ENCODE measurements around the gene VPS35L.
"Not testable (repeated sequence)": the region's sequence is repeated elsewhere in the genome, so short reads cannot be mapped to it uniquely, and the experiment has no call there.

The VPS35L gene

GRCh38 chr16:19708296-19709205 is 153.0 kb downstream of the VPS35L start:
- no peak for ATAC-seq (replicated peaks; ENCODE audit: extremely low read depth, poor library complexity, severe bottlenecking)
- Mint-ChIP-seq H3K4me3 (no peak overlapping the region), H3K27me3 (no peaks in the 10 kb centered on the region), H3K4me1 (peaks cover 13% of the 10 kb centered on the region), H3K9me3 (no peaks in the 10 kb centered on the region), H3K36me3 (ENCODE audit: insufficient read depth) (peaks cover 18% of the 10 kb centered on the region), H3K27ac (ENCODE audit: low read depth) (peak overlapping the region; percentile 73)
- DNase-seq (ENCODE audit: low spot score in 2 of 2) = no peak

GRCh38 chr16:19709381-19710136 is 154.1 kb downstream of the VPS35L start:
- H3K4me3 Mint-ChIP-seq = no peak overlapping the region
- H3K36me3 Mint-ChIP-seq (ENCODE audit: insufficient read depth) = peaks cover 24% of the 10 kb centered on the region
- H3K27ac Mint-ChIP-seq (ENCODE audit: low read depth) = peak overlapping the region; percentile 73
- no peaks in the 10 kb centered on the region for H3K27me3 Mint-ChIP-seq
- no peak for ATAC-seq (replicated peaks; ENCODE audit: extremely low read depth, poor library complexity, severe bottlenecking)
- H3K9me3 Mint-ChIP-seq = no peaks in the 10 kb centered on the region
- peaks cover 15% of the 10 kb centered on the region for H3K4me1 Mint-ChIP-seq
- no peak for DNase-seq (ENCODE audit: low spot score in 2 of 2)

GRCh38 chr16:19710191-19710908 is 154.8 kb downstream of the VPS35L start:
- ATAC-seq (replicated peaks; ENCODE audit: extremely low read depth, poor library complexity, severe bottlenecking) = no peak
- no peak for DNase-seq (ENCODE audit: low spot score in 2 of 2)
- H3K9me3 Mint-ChIP-seq = no peaks in the 10 kb centered on the region
- H3K27ac Mint-ChIP-seq (ENCODE audit: low read depth) = no peak overlapping the region
- H3K27me3 Mint-ChIP-seq = no peaks in the 10 kb centered on the region
- H3K4me1 Mint-ChIP-seq = peaks cover 19% of the 10 kb centered on the region
- H3K4me3 Mint-ChIP-seq = no peak overlapping the region
- H3K36me3 Mint-ChIP-seq (ENCODE audit: insufficient read depth) = peaks cover 22% of the 10 kb centered on the region

DNA sequence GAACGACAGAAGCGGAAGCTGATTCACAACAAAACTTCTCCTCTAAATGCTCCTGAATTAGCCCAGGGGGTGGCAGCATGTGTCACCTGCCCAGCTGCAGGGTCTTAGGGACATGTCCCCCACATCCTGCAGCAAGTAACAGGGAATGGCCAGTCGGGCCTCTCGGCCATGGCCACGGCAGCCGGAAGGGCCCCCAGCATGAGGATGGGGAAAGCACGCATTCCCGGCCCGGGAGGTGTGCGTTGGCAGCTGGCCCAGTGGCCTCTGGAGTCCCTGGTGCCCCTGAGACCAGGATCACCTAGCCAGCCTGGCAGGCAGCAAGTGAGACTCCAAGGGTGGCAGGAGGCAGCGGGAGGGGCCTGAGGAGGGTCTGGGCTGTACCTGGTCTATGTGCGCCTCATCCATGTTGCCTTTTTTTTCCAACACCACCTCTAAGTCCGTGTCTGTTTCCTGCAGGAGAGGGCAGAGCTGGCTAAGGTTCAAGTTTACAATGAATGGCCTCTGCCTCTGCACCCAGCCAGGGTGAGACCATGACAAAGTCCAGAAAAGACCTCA is 155.6 kb downstream of the VPS35L start:
- H3K4me1 Mint-ChIP-seq = peaks cover 22% of the 10 kb centered on the region
- no peak overlapping the region for H3K4me3 Mint-ChIP-seq
- H3K9me3 Mint-ChIP-seq = no peaks in the 10 kb centered on the region
- peaks cover 23% of the 10 kb centered on the region for H3K36me3 Mint-ChIP-seq (ENCODE audit: insufficient read depth)
- no peak overlapping the region for H3K27ac Mint-ChIP-seq (ENCODE audit: low read depth)
- ATAC-seq (replicated peaks; ENCODE audit: extremely low read depth, poor library complexity, severe bottlenecking) (no peak), DNase-seq (ENCODE audit: low spot score in 2 of 2) (no peak)
- no peaks in the 10 kb centered on the region for H3K27me3 Mint-ChIP-seq

DNA sequence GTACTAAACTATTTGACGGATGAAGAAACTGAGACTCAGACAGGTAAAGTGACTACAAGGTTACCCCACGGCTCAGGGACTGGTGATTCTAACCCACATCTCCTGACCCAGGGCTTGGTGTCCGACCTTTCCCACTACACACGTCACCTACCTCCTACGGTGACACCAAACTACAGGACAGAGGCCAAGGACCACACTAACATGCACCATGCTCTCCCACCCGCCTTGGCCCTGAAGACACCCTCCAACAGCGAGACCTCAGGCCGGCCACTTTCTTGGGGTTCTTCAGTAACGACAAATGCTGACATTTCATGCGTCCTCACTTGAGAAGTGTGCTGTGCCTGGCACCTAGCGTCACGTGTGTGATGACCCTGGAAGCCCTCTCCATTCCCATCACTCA is 156.1 kb downstream of the VPS35L start:
- peaks cover 23% of the 10 kb centered on the region for H3K36me3 Mint-ChIP-seq (ENCODE audit: insufficient read depth)

GRCh38 chr16:19712418-19713058 is 157.0 kb downstream of the VPS35L start:
- Mint-ChIP-seq H3K9me3 (no peaks in the 10 kb centered on the region), H3K27ac (ENCODE audit: low read depth) (no peak overlapping the region), H3K36me3 (ENCODE audit: insufficient read depth) (peaks cover 20% of the 10 kb centered on the region), H3K4me1 (peaks cover 36% of the 10 kb centered on the region), H3K4me3 (no peak overlapping the region), H3K27me3 (no peaks in the 10 kb centered on the region)
- DNase-seq (ENCODE audit: low spot score in 2 of 2) (no peak), ATAC-seq (replicated peaks; ENCODE audit: extremely low read depth, poor library complexity, severe bottlenecking) (no peak)

More for the DNA sequence above, 156.1 kb downstream of the VPS35L start:
- no peaks in the 10 kb centered on the region for H3K27me3 Mint-ChIP-seq
- peaks cover 27% of the 10 kb centered on the region for H3K4me1 Mint-ChIP-seq
- H3K27ac Mint-ChIP-seq (ENCODE audit: low read depth) = peak overlapping the region; percentile 20
- no peaks in the 10 kb centered on the region for H3K9me3 Mint-ChIP-seq
- no peak for ATAC-seq (replicated peaks; ENCODE audit: extremely low read depth, poor library complexity, severe bottlenecking)
- H3K4me3 Mint-ChIP-seq = no peak overlapping the region
- DNase-seq (ENCODE audit: low spot score in 2 of 2) = no peak

DNA sequence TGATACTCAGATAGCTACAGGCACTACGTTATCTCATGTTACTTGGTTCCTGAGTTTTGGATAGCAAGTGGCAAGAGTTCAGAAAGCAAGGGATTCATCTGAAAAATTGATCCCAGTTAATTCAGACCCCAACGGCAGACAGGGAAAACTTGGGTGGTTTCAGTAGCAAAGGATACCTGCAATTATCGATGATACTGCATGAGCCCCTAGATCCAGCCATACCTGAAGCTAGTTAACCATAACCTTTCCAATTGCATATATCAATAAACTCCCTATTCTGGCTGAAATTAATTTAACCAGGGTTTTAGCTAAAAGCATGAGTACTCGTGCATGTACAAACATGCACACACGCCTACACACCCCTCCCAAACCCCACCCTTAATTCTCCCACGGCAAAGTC is 158.2 kb downstream of the VPS35L start:
- Mint-ChIP-seq H3K36me3 (ENCODE audit: insufficient read depth) (peaks cover 30% of the 10 kb centered on the region), H3K9me3 (no peaks in the 10 kb centered on the region), H3K27ac (ENCODE audit: low read depth) (no peak overlapping the region), H3K4me3 (no peak overlapping the region), H3K27me3 (no peaks in the 10 kb centered on the region), H3K4me1 (peaks cover 37% of the 10 kb centered on the region)
- no peak for ATAC-seq (replicated peaks; ENCODE audit: extremely low read depth, poor library complexity, severe bottlenecking)
- no peak for DNase-seq (ENCODE audit: low spot score in 2 of 2)

DNA sequence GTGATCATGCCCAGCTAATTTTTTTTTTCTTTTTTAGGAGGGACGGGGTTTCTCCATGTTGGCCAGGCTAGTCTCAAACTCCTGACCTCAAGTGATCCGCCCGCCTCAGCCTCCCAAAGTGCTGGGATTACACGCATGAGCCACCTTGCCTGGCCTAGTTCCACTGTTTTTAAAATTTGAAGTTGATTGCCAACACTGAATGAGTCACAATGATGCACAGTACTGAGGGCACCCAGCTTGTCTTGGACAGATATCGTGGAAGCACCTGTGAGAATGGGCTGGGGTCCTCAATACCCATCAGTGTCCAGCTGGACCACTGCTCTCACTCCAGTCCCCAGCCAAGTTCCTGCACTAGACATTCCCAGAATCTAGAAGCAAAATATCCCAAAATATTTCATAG is 160.1 kb downstream of the VPS35L start:
- ATAC-seq (replicated peaks; ENCODE audit: extremely low read depth, poor library complexity, severe bottlenecking) = no peak
- no peak overlapping the region for H3K27ac Mint-ChIP-seq (ENCODE audit: low read depth)
- H3K9me3 Mint-ChIP-seq = no peaks in the 10 kb centered on the region
- H3K4me3 Mint-ChIP-seq = no peak overlapping the region
- peaks cover 26% of the 10 kb centered on the region for H3K36me3 Mint-ChIP-seq (ENCODE audit: insufficient read depth)
- DNase-seq (ENCODE audit: low spot score in 2 of 2) = no peak
- peaks cover 29% of the 10 kb centered on the region for H3K4me1 Mint-ChIP-seq
- H3K27me3 Mint-ChIP-seq = no peaks in the 10 kb centered on the region

- Mint-ChIP-seq H3K27ac (ENCODE audit: low read depth) (no peak overlapping the region), H3K27me3 (no peaks in the 10 kb centered on the region), H3K9me3 (no peaks in the 10 kb centered on the region), H3K36me3 (ENCODE audit: insufficient read depth) (peaks cover 26% of the 10 kb centered on the region), H3K4me3 (peak overlapping the region; percentile 33), H3K4me1 (peaks cover 29% of the 10 kb centered on the region)
- ATAC-seq (replicated peaks; ENCODE audit: extremely low read depth, poor library complexity, severe bottlenecking) = no peak
- DNase-seq (ENCODE audit: low spot score in 2 of 2) = no peak
Measured at GRCh38 chr16:19716183-19716582, 160.7 kb downstream of the VPS35L start.

- not testable (repeated sequence) for H3K27me3 Mint-ChIP-seq; ATAC-seq (replicated peaks; ENCODE audit: extremely low read depth, poor library complexity, severe bottlenecking); DNase-seq (ENCODE audit: low spot score in 2 of 2); H3K9me3 Mint-ChIP-seq
- H3K4me3 Mint-ChIP-seq = peak overlapping the region; percentile 95
- peaks cover 25% of the 10 kb centered on the region for H3K36me3 Mint-ChIP-seq (ENCODE audit: insufficient read depth)
- peak overlapping the region; percentile 80 for H3K27ac Mint-ChIP-seq (ENCODE audit: low read depth)
- peaks cover 28% of the 10 kb centered on the region for H3K4me1 Mint-ChIP-seq
Measured at GRCh38 chr16:19716728-19717127, 161.2 kb downstream of the VPS35L start.

DNA sequence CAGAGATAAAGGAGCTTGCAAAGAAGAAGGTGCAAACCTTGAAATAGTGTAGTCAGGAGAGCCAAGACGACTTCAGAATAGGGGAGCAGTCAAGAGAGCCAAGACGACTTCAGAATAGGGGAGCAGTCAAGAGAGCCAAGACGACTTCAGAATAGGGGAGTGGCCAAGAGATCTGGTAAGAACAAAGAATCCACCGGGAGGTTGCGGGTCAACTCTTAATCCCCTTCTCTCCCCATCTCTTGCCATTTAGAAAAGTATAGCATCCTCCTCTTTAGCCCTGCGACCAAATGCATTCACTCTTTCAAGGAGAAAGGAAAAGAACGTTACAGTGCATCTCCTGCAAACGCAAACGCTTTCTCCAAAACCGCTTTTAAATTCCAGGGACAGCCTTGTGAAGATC is 161.8 kb downstream of the VPS35L start:
- Mint-ChIP-seq H3K9me3 (no peaks in the 10 kb centered on the region), H3K4me3 (peak overlapping the region; percentile 95), H3K27me3 (no peaks in the 10 kb centered on the region), H3K36me3 (ENCODE audit: insufficient read depth) (peaks cover 25% of the 10 kb centered on the region), H3K27ac (ENCODE audit: low read depth) (peak overlapping the region; percentile 80), H3K4me1 (peaks cover 24% of the 10 kb centered on the region)
- DNase-seq (ENCODE audit: low spot score in 2 of 2) (no peak), ATAC-seq (replicated peaks; ENCODE audit: extremely low read depth, poor library complexity, severe bottlenecking) (no peak)

Data from central memory CD8-positive, alpha-beta T cell (primary cell).